CD4-positive, alpha-beta T cell treated with Interleukin-6 for 4 hours (primary cell): ENCODE results near the gene S100A3.

Experiments
- DNase-seq: peaks from one replicate; pipeline ENCODE4 v3.0.0-alpha.2; 2020; ENCODE audit warnings: mixed read lengths

Gene S100A3

DNA sequence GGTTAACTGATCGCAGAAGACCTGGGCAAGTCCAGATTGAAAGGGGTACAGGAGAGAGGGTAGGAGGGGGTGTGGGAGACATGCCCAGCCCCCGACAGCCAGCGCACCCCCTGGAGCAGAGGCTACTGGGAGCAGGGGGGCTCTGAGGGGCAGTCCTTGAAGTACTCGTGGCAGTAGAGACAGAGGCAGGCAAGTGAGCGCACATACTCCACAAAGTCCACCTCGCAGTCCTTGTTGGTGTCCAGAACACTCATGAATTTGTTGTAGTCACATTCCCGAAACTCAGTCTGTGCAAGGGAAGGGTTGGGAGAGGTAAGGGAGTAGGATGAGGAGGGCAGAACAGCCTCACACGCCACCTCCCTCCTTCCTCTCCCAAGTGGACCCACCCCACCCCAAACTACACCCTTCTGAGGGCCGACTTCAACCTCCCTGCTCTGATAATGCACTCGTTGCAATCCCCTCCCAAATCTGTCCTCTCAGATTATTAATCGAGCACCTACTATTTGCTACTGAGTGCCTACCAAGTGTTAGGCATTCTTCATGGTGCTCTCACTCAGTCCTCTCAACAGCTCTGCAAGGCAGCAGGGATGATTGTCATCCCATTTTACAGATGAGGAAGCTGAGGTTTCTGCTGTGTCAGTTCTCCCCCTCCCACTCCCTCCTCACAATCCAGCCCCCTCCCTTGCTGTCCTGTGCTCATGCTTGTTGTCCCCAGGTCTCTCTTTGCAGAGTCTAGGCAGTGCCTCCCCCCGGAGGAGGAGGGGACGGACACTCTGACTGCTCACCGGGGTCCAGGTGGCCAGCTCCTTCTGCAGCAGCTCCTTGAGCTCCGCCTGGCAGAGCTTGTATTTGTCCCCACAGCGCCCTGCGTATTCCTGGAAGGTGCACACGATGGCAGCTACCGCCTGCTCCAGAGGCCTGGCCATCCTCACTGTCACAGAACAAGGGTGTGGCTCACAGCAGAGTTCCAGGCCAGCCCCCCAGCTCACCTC is 1.2 kb downstream of the S100A3 start:
- DNase-seq = no peak

GRCh38 chr1:153546796-153547559 is 2.1 kb downstream of the S100A3 start:
- no peak for DNase-seq

DNA sequence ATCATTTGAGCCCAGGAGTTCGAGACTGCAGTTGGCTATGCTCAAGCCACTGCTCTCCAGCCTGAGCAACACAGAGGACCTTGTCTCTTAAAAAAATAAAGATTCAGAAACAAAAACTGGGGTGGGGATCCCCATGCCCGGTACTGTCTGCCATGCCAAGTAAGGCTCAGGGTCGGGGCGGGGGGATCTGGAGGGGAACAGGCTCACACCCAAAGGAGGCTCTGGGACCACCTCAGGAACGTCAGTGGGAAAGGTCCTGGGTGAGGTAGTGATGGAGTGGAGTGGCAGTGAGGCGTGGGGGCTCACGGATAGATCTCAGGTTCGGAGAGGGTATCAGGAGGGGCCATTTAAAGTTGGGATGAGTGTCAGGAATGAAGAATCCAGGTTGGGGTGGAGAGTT is 2.7 kb downstream of the S100A3 start:
- DNase-seq = no peak

DNA sequence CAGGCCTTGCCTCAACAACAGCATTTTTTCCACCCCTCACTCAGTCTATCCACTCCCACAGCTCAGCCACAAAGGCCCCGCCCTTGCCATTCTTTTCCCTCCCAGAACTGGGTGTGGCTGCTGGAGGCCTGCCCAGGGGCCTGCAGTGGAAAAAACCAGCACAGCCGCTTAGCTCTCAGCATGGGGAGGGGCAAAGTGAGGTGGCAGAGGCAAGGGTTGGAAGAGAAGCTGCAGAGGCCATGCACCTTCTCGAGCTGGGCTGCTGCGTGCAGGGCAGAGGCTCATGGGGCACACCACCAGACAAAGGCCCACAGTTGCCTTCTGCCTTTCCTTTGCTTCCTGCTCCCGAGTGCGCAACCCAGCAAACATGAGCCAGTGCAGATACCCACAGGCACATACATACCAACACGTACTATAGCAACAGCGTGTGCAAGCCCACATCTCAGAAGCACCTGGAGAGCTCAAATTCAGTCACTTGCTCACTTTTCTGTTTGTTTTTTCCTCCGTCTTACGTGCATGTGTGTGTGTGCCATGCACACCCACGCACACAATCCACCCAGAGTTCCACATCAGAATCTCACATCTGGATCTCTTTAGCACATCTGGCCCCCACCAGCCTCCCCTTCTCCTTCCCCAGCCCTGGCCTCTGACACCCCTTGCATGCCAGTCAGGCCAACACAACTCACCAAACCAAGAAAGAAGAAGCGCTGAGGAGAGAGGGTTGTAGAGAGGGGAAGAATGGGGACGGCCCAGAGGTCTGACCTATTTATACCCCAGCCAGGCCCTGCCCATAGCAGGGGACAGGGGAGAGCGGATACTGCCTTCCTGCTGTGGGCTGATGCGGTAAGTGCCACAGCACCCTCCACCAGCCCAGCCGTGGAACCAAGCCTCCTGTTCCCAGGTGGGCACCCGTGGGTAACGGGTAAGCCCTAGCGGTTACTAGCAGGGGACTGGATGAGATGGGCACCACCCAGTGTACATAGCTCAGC is 3.7 kb downstream of the S100A3 start, which contains the start of gene S100A4:
Gene S100A4, minus strand, starts transcription at position 740 of the 989 bp plus-strand sequence. CDS start 1,012 bp downstream, outside the sequence.
- peak; percentile 94 for DNase-seq

- DNase-seq = peak; percentile 26
Measured at GRCh38 chr1:153544453-153545066, 4.5 kb downstream of the S100A3 start.

- no peak for DNase-seq
Measured at GRCh38 chr1:153543736-153544135, 5.3 kb downstream of the S100A3 start.

GRCh38 chr1:153542956-153543711 is 5.9 kb downstream of the S100A3 start:
- no peak for DNase-seq

DNA sequence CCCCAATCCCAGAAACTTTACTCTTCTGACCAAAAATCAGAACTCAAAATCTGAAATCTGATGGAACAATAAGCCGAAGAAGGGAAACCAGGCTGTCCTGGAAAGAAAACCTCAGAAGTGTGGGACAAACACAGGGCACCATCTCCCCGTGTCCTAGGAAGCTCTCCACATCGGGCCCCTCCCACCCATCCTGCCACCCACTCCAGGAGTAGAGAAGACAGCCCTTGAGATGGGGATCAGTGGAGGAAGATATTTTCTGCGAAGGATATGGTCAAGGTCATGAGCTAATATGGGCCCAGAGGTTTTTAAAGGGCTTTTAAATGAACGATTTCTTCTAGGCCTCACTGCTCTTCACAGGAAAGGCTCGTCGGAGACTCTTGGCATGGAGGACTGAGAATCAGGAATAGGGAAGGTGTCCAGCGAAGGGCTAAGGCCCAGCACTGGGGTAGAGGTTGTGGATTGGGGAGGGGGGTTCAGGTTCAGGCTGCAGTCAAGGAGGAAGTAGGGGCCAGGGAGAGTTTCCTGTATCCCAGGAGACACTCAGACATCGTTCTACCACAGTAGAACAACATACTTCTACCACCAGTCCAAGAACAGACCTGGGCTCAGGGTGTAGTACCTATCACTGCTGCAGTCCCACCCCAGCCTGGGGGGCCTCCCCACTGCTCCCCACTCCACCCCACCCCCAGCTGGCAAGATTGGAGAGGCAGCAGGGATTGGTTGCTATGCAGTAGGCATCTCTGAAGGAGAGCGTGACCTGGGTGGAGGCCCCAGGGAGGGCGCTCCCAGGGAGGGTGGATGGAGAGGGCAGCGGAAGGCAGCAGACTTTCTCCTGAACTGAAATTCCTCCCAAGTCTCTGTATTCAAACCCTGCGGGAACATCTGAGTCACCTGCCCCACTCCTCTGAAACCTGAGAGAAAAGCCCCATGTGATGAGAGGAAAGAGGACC is 7.1 kb downstream of the S100A3 start:
- no peak for DNase-seq

DNA sequence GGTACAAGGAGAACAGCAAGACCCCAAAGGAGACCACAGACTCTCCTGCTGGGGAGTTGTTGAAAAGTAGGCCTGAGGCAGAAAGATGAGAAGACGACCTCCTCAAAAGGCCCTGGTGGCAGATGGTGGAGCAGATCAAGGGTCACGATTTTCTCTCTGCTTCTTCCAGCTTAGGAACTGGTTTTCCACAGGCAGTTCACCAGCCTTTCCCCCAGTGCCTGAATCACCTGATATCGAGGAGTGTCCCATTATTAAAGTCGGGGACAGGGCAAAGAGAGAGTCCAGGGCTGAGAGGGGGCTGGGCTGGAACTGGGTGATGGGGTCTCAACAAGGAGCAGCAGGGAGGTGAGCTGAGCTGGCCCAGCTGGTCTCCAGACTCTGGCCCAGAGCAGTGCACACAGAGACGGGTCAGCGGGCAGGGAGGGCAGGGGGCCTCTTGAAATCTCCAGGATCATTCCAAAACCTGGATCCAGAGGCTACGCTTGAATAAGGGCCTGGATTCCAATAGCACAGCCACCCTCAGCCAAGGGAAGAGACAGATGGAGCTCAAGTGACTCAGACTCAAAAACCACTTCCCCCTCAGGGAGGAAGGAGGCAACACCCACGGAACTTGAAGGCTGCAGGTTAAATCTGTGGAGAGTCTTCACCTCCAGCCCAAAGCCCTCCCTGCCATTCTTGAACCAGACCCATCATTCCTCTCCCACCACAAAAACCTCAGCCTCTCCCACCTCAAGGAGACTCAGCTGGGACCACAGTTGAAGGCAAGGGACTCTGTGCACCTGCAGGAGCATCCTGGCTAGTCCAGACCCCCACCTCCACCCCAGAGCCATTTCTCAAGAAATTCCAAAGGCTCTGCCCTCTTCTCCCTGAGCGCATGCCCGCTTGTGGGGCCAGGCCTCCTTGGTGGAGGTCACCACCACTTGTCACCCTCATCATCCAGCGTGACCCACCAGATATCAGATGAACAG is 8.4 kb downstream of the S100A3 start, which contains the start of gene S100A5:
Gene S100A5, minus strand, starts transcription at position 541 of the 968 bp plus-strand sequence. CDS start 743 bp downstream, outside the sequence.
- DNase-seq = peak; percentile 76

GRCh38 chr1:153539395-153540093 is 9.5 kb downstream of the S100A3 start:
- no peak for DNase-seq

GRCh38 chr1:153538315-153538821 is 10.7 kb downstream of the S100A3 start:
- DNase-seq = no peak

- no peak for DNase-seq
Measured at GRCh38 chr1:153537376-153537730, 11.7 kb downstream of the S100A3 start.

DNA sequence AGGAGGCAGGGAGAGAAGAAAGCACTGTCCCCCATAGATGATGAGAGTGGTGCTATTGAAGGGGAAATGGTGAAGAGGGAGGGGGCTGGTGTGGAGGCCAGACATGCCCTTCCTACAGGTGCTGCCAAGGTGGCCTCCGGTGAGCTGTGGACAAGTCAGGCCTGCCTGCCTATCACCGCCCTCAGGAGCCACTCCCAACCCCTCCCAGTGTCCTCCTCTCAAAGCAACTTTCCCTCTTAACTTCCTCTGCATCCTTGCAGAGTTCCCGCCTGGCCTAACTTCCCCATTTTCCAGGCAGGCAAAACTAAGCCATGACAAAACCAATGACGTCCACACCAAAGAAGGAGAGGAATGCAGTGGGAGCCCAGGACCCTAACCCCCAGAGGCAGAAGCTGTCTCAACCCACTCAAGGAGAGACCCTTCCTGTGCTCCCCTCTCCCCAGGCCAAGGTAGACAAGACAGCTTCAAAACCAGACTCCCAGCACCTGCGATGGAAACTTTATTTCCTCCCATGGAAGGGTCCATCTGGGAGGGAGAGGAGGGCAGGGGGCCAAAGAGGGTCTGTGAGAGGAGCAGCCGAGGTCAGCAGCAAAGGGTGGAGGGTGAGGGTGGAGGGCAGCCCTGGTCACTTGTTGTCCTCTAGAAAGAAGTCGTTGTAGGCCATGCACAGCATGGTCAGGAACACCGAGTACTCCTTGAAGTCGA is 12.2 kb downstream of the S100A3 start:
- DNase-seq = no peak

GRCh38 chr1:153536012-153536670 is 12.9 kb downstream of the S100A3 start:
- peak; percentile 85 for DNase-seq

DNA sequence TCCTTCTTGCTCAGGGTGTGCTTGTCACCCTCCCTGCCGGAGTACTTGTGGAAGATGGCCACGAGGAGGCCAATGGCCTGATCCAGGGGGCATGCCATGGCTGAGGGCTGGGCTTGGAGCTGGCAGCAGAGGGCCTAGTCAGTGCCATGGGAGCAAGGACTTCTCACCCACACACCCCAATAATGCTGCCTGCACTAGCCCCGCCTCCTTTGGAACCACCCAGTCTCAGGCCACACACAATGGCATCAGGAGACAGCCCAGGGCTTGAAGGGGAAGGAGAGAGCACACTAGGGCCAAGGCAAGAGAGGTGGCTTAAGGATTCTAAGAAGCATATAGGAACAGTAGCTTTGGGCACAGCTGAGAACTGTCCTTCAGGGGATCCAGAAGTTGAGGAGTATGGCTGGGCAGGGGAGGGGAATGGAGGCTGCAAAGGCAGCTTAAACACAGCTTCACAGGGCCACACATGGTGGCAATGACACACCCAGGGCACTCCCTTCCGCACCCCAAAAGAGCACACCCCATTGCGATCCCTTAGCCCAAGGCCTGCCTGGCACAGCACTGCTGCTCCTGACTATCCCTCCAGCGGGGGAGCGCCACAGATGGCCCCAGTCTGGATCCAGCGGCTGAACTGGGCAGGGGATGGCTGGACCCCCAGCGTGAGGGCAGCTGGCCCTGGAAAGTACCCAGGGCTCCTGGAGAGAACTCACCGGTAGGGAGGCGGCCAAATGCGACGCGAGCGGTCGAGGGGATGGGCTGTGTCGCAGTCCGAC is 13.6 kb downstream of the S100A3 start, which contains the start of gene S100A6:
Gene S100A6, minus strand, starts transcription at position 750 of the 770 bp plus-strand sequence. Its CDS starts 652 bp downstream, at position 98.
- peak; percentile 65 for DNase-seq

- DNase-seq = no peak
Measured at GRCh38 chr1:153534925-153535241, 14.2 kb downstream of the S100A3 start.
